ENCODE measurements around the gene ATG4B.

ATG4B gene

GRCh38 chr2:241719093-241719492 lies 81.6 kb downstream of the ATG4B start:
- in situ Hi-C loops (cut with HindIII; ENCODE audit: low pct_ligation_motif_present, low pct_unique_long_range_greater_than_20kb, low sequenced_read_pairs) = no loop called here
- DNase-seq = no peak

- in situ Hi-C loops (cut with HindIII; ENCODE audit: low pct_ligation_motif_present, low pct_unique_long_range_greater_than_20kb, low sequenced_read_pairs) = no loop called here
- no peak for DNase-seq
Measured at GRCh38 chr2:241720099-241720498, 82.6 kb downstream of the ATG4B start.

- in situ Hi-C loops (cut with HindIII; ENCODE audit: low pct_ligation_motif_present, low pct_unique_long_range_greater_than_20kb, low sequenced_read_pairs) = no loop called here
- DNase-seq = no peak
Measured at GRCh38 chr2:241720560-241720959, 83.1 kb downstream of the ATG4B start.

- no peak for DNase-seq
- in situ Hi-C loops (cut with HindIII; ENCODE audit: low pct_ligation_motif_present, low pct_unique_long_range_greater_than_20kb, low sequenced_read_pairs) = no loop called here
Measured at GRCh38 chr2:241721852-241722251, 84.4 kb downstream of the ATG4B start.

- no peak for DNase-seq
- in situ Hi-C loops (cut with HindIII; ENCODE audit: low pct_ligation_motif_present, low pct_unique_long_range_greater_than_20kb, low sequenced_read_pairs) = no loop called here
Measured at GRCh38 chr2:241722896-241723454, 85.5 kb downstream of the ATG4B start.
